ENCODE measurements around the gene RPS16.

RPS16 gene

DNA sequence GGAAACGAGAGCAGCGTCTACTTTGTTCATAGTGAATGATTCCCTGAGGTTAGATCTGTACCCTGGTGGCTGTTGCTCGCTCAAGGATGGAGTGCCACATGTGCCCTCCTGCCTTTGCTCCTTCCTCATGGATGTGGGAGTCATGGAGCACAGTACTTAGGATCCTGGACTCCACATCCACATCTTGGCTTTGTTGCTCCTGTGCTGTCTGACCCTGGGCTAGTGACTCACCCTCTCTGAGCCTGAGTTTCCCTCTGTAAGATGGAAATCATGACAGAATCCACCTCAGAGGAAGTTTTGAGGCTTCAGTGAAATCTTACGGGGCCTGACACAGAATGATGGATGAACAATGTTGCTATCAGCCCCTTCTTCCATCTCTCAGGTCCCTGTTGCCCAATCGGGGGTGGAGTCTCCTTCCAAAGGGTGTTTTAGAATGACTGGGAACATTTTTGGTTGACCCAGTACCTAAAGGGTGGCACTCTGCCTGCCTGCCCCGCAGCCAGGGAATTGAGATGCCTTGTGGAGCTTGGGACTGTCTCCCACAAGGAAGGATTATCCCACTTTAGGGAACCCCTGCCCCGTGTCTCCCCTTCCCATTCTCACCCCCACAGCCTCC lies 35.1 kb upstream of the RPS16 start:
- TF ChIP-seq, protein P1, sequence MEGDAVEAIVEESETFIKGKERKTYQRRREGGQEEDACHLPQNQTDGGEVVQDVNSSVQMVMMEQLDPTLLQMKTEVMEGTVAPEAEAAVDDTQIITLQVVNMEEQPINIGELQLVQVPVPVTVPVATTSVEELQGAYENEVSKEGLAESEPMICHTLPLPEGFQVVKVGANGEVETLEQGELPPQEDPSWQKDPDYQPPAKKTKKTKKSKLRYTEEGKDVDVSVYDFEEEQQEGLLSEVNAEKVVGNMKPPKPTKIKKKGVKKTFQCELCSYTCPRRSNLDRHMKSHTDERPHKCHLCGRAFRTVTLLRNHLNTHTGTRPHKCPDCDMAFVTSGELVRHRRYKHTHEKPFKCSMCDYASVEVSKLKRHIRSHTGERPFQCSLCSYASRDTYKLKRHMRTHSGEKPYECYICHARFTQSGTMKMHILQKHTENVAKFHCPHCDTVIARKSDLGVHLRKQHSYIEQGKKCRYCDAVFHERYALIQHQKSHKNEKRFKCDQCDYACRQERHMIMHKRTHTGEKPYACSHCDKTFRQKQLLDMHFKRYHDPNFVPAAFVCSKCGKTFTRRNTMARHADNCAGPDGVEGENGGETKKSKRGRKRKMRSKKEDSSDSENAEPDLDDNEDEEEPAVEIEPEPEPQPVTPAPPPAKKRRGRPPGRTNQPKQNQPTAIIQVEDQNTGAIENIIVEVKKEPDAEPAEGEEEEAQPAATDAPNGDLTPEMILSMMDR (conservative IDR thresholded peaks at IDR 0.05; ENCODE audit: low read depth, low read length): no peak
- Histone ChIP-seq H3K4me1 (ENCODE audit: low read depth, poor library complexity, severe bottlenecking) (no peaks in the 10 kb centered on the region), H3K36me3 (ENCODE audit: insufficient read depth) (no peaks in the 10 kb centered on the region), H3K27me3 (ENCODE audit: insufficient read depth, low read depth) (no peaks in the 10 kb centered on the region), H2AFZ (ENCODE audit: low read depth) (no peak overlapping the region), H3K4me3 (IDR thresholded peaks at IDR 0.05; ENCODE audit: insufficient read depth, low read depth, low read length) (no peak overlapping the region), H3K27ac (no peak overlapping the region), H3K79me2 (ENCODE audit: insufficient read depth, low read depth) (no peaks in the 10 kb centered on the region), H3K4me2 (no peak overlapping the region), H3K9ac (no peak overlapping the region), H4K20me1 (ENCODE audit: insufficient read depth) (no peaks in the 10 kb centered on the region)

DNA sequence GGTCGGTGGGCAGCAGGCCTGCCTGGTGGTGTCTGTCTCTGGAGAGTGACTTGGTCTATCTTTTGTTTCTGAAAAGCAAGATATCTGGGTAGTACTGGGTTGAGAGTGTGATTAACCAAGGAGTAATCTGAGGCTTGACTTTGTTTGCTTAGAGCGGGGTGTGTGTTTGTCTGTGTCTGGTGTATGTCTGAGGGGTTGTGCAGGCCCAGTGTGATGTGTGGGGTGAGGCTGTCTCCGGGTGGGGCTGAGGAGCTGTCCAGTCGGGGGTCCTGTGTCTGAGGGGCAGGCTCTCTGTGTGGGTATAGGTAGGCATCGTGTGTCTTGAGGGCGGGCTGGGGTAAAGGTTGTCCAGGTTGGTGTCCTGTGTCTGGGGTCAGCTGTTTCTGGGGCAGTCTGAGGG lies 33.8 kb upstream of the RPS16 start:
- Histone ChIP-seq H2AFZ (ENCODE audit: low read depth) (no peak overlapping the region), H3K4me1 (ENCODE audit: low read depth, poor library complexity, severe bottlenecking) (no peaks in the 10 kb centered on the region), H3K9ac (no peak overlapping the region), H3K27ac (no peak overlapping the region), H3K36me3 (ENCODE audit: insufficient read depth) (no peaks in the 10 kb centered on the region), H3K27me3 (ENCODE audit: insufficient read depth, low read depth) (no peaks in the 10 kb centered on the region), H3K79me2 (ENCODE audit: insufficient read depth, low read depth) (no peaks in the 10 kb centered on the region), H3K4me3 (IDR thresholded peaks at IDR 0.05; ENCODE audit: insufficient read depth, low read depth, low read length) (no peak overlapping the region), H4K20me1 (ENCODE audit: insufficient read depth) (no peaks in the 10 kb centered on the region), H3K4me2 (no peak overlapping the region)
- TF ChIP-seq, protein P1 (conservative IDR thresholded peaks at IDR 0.05; ENCODE audit: low read depth, low read length): no peak

DNA sequence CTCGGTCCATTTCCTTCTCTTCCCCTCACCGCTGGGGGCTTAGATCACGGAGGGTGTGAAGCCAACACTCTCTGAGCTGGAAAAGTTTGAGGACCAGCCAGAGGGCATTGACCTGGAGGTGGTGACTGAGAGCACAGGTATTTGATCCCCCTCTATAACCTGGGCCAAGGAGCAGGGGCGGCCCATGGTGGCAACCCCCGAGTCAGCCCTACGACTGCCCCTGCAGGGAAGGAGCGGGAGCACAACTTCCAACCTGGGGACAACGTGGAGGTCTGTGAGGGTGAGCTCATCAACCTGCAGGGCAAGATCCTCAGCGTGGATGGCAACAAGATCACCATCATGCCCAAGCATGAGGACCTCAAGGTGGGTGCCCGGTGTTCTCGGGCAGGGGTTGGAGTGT lies 33.3 kb upstream of the RPS16 start:
- H3K27ac ChIP-seq: no peak overlapping the region

DNA sequence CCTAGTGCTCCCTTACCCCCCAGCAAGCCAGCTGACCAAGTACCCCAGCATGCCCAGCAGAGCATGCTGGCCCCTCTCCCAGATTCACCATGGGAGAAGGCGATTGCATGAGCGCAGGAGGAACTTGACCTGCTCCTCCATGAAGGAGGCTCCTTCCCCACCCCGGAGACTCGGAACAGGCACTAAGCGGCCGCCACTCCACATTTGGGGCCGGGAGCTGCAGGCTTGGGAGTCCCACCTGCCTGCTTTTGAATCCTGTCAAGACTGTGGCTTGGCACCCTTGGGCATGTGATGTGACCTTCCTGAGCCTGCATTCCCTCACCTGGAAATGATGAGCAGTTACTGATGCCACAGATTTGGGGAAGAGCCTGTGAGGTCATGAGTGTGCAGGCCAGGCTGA lies 32.2 kb upstream of the RPS16 start:
- Histone ChIP-seq H3K4me2 (no peak overlapping the region), H3K36me3 (ENCODE audit: insufficient read depth) (no peaks in the 10 kb centered on the region), H3K79me2 (ENCODE audit: insufficient read depth, low read depth) (no peaks in the 10 kb centered on the region), H4K20me1 (ENCODE audit: insufficient read depth) (no peaks in the 10 kb centered on the region), H3K27me3 (ENCODE audit: insufficient read depth, low read depth) (no peaks in the 10 kb centered on the region), H3K9ac (no peak overlapping the region), H2AFZ (ENCODE audit: low read depth) (no peak overlapping the region), H3K4me1 (ENCODE audit: low read depth, poor library complexity, severe bottlenecking) (no peaks in the 10 kb centered on the region), H3K4me3 (IDR thresholded peaks at IDR 0.05; ENCODE audit: insufficient read depth, low read depth, low read length) (no peak overlapping the region), H3K27ac (no peak overlapping the region)
- TF ChIP-seq, protein P1 (conservative IDR thresholded peaks at IDR 0.05; ENCODE audit: low read depth, low read length): no peak

More for the DNA sequence above, 33.3 kb upstream of the RPS16 start:
- Histone ChIP-seq H2AFZ (ENCODE audit: low read depth) (no peak overlapping the region), H3K27me3 (ENCODE audit: insufficient read depth, low read depth) (no peaks in the 10 kb centered on the region), H4K20me1 (ENCODE audit: insufficient read depth) (no peaks in the 10 kb centered on the region), H3K4me1 (ENCODE audit: low read depth, poor library complexity, severe bottlenecking) (no peaks in the 10 kb centered on the region), H3K4me2 (no peak overlapping the region), H3K79me2 (ENCODE audit: insufficient read depth, low read depth) (no peaks in the 10 kb centered on the region), H3K36me3 (ENCODE audit: insufficient read depth) (no peaks in the 10 kb centered on the region), H3K9ac (no peak overlapping the region), H3K4me3 (IDR thresholded peaks at IDR 0.05; ENCODE audit: insufficient read depth, low read depth, low read length) (no peak overlapping the region)
- TF ChIP-seq, protein P1 (conservative IDR thresholded peaks at IDR 0.05; ENCODE audit: low read depth, low read length): no peak
